GM12865 (cell line): ENCODE results near the gene SAPCD2.

Experiments
- DNase-seq: peaks from one replicate; pipeline ENCODE4 v3.0.0; 2010; ENCODE audit warnings: low read depth
- H3K4me3 ChIP-seq: 2 replicates; pipeline ENCODE4 v1.5.1; 2011; ENCODE audit warnings: mild to moderate bottlenecking, low read depth, low read length, control low read depth
- CTCF ChIP-seq: IDR thresholded peaks from 2 replicates; pipeline ENCODE4 v1.5.1; 2011; ENCODE audit warnings: low read length, control low read depth, low read depth, inconsistent platforms; ENCODE audit not compliant: insufficient read depth; ENCODE audit errors: missing control alignments

SAPCD2 gene

GRCh38 chr9:137040568-137040967, 29.8 kb downstream of the SAPCD2 start:
- H3K4me3 ChIP-seq, result no peak overlapping the region
- DNase-seq, result no peak
- no peak for TF ChIP-seq CTCF

- no peak for DNase-seq
- H3K4me3 ChIP-seq, result no peak overlapping the region
- no peak for TF ChIP-seq CTCF
Measured at GRCh38 chr9:137039611-137040366, 30.6 kb downstream of the SAPCD2 start.

DNA sequence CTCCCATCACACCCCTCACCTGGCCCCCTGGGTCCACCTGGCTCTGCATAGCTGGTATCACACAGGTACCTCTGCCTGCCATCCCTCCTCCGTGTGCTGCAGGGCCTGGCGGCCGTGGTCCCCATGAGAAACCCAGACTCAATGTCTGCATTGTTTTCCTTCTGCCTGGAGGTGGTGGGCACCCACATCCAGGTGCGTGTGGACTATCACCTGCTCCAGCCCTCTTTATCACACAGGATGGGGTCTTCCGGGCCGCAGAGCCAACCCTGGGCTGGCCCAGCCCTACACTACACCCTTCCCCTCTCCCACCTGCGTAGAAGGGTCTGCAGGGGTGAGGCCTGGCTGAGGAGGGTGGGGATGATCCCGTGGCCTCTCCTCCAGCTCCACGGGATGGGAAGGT, 31.4 kb downstream of the SAPCD2 start:
- no peak for DNase-seq
- H3K4me3 ChIP-seq, result no peak overlapping the region
- no peak for TF ChIP-seq CTCF

DNA sequence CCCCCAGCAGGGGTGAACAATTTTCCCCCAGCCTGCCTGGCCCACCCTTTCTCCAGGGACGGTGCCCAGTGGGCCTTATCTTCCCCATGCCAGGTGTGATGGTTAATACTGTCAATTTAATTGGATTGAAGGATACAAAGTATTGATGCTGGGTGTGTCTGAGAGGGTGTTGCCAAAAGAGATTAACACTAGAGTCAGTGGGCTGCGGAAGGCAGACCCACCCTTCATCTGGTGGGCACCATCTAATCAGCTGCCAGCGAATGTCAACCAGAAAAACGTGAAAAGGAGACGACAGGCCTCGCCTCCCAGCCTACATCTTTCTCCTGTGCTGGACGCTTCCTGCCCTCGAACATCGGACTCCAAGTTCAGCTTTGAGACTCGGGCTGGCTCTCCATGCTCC, 32.9 kb downstream of the SAPCD2 start:
- H3K4me3 ChIP-seq, result no peak overlapping the region
- TF ChIP-seq CTCF, result no peak
- no peak for DNase-seq

GRCh38 chr9:137037035-137037434, 33.3 kb downstream of the SAPCD2 start:
- no peak for DNase-seq
- no peak overlapping the region for H3K4me3 ChIP-seq
- TF ChIP-seq CTCF, result no peak

DNA sequence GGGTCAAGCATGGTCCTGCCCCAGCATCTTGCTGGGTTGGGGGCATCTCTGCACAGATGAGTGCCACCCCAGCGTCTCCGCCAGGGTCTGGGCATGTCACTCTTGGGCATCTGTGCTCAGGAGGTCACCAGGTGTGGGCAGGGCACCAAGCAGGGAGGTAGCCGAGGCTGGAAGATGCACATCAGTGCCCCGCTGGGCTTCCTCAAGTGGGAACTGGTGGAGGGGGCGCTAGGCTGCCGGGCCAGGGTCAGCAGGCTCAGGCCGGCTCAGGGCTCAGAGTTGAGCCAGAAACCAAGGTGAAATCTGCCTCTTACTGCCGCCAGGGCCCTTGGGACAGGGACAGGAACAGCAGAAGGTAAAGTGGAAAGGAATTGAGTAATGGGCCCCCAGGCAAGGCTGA, 34.4 kb downstream of the SAPCD2 start:
- TF ChIP-seq CTCF, result no peak
- H3K4me3 ChIP-seq, result no peak overlapping the region
- DNase-seq, result no peak

GRCh38 chr9:137035507-137035834, 34.9 kb downstream of the SAPCD2 start:
- no peak overlapping the region for H3K4me3 ChIP-seq
- DNase-seq, result no peak
- no peak for TF ChIP-seq CTCF
